ENCODE data around the gene COL21A1. TPM values are rescaled to one million over a fixed set of nuclear protein-coding genes. Genes with fewer than 3 reads are reported as not detected.

COL21A1 gene
- total RNA-seq, 5 donors from 2014 or later (not counting 1 experiment from before 2014, with no cell fraction given) = not detected

DNA sequence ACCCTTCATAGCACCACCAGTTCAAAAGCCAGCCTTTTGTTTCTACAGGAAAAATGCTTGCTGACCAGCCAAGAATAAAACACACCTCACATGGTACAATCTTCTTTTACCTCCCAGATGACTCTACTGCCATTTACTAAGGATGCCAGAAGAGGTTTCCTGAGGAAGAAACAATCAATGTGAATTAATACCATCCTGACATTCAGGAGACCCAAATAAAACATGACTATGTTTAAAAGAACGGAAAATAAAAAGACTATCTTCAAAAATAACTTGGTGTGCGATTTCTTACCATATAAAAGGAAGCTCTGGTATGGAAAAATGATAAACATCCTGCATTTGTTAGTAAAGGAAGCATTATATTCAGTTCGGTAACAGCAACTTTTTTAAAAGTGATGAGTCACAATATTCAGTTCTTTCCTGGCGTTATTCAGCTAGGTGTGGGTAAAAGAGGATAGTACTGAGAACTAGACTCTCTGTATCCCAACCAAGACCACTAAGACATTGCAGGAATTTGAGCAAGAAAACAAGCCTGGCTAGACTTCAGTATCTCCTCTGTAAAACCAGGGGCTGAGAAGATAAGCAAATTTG lies 16.3 kb downstream of the COL21A1 start:
- ATAC-seq (replicated peaks in 1 of 4) (no peak), DNase-seq (no peak)
- peaks cover 0 to 5% (median 0%) of the 10 kb centered on the region in 3 donors for H3K9me3 Mint-ChIP-seq
- no peaks in the 10 kb centered on the region for H3K4me1 ChIP-seq (ENCODE audit: control insufficient read depth in 1 of 2, extremely low read depth in 1 of 2, insufficient read depth in 2 of 2, low read length in 2 of 2)
- H3K36me3 Mint-ChIP-seq = no peaks in the 10 kb centered on the region
- ChIA-PET CTCF (no interaction called here), POLR2A (no interaction called here)
- whole genome bisulfite sequencing (ENCODE audit: insufficient coverage) = 17% methylated on average over 1 of the region's 4 CpGs
- H3K27ac Mint-ChIP-seq = no peak overlapping the region
- no peak overlapping the region for H3K4me3 ChIP-seq (ENCODE audit: control insufficient read depth in 1 of 2, extremely low read depth in 1 of 2, low read length in 1 of 2)
- no peak overlapping the region for H3K4me3 Mint-ChIP-seq
- H3K4me1 Mint-ChIP-seq = no peaks in the 10 kb centered on the region
- no peak overlapping the region for H3K27ac ChIP-seq (ENCODE audit: low read length)
- H3K9me3 ChIP-seq = no peaks in the 10 kb centered on the region
- H3K27me3 ChIP-seq (replicated peaks in 1 of 2; ENCODE audit: control insufficient read depth in 2 of 2, extremely low read depth in 1 of 2, insufficient read depth in 2 of 2, low read length in 1 of 2) = no peaks in the 10 kb centered on the region
- no peaks in the 10 kb centered on the region for H3K27me3 Mint-ChIP-seq
- no peaks in the 10 kb centered on the region for H3K36me3 ChIP-seq (ENCODE audit: control insufficient read depth in 2 of 2, extremely low read depth in 1 of 2, insufficient read depth in 1 of 2, low read length in 1 of 2)

DNA sequence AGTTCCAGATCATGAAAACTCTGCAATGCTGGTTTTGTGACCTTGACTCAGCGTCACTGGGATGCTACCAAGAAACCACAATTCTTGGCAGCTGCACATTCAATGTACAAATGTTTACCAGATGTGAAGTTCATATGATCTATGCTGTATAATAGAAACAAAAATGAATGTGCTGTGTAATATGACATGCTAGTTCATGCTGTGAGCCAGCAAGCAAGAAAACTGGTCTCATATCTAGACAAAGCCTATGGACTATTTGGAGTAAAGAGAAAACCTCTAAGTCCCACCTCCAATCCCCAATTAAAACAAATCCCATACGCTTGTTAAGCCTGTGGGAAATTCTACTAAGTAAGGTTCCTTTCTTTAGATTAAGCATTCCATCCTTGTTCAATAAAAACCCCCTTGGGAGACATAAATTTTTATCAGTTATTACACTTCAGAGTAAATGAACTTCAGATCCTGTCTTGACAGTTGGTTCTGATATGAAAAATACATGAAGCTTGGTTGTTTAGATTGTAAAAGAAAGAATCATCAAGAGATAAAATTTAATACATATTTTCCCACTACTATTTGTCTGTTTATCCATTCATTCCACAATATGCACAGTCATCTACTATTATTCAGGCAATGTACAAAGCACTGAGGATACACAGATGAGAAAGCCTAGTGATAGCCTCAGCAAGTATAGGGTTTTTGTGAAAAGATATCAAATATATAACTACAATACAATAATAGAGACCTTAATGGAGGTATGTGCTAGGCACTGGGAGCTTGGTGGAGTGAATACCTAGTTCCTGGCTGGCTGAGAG lies 20.1 kb downstream of the COL21A1 start:
- Mint-ChIP-seq H3K9me3 (peaks cover 2 to 7% (median 5%) of the 10 kb centered on the region in 3 donors), H3K27ac (no peak overlapping the region), H3K36me3 (no peaks in the 10 kb centered on the region), H3K4me3 (no peak overlapping the region), H3K4me1 (no peaks in the 10 kb centered on the region), H3K27me3 (no peaks in the 10 kb centered on the region)
- ChIA-PET CTCF (no interaction called here), POLR2A (no interaction called here)
- Histone ChIP-seq H3K9me3 (no peaks in the 10 kb centered on the region), H3K36me3 (ENCODE audit: control insufficient read depth in 2 of 2, extremely low read depth in 1 of 2, insufficient read depth in 1 of 2, low read length in 1 of 2) (no peaks in the 10 kb centered on the region), H3K27me3 (replicated peaks in 1 of 2; ENCODE audit: control insufficient read depth in 2 of 2, extremely low read depth in 1 of 2, insufficient read depth in 2 of 2, low read length in 1 of 2) (no peaks in the 10 kb centered on the region), H3K4me3 (ENCODE audit: control insufficient read depth in 1 of 2, extremely low read depth in 1 of 2, low read length in 1 of 2) (no peak overlapping the region), H3K27ac (ENCODE audit: low read length) (no peak overlapping the region), H3K4me1 (ENCODE audit: control insufficient read depth in 1 of 2, extremely low read depth in 1 of 2, insufficient read depth in 2 of 2, low read length in 2 of 2) (no peaks in the 10 kb centered on the region)
- WGBS (ENCODE audit: insufficient coverage) = 60% methylated on average over 1 of the region's 2 CpGs
- no peak for DNase-seq
- no peak for ATAC-seq (replicated peaks in 1 of 4)

DNA sequence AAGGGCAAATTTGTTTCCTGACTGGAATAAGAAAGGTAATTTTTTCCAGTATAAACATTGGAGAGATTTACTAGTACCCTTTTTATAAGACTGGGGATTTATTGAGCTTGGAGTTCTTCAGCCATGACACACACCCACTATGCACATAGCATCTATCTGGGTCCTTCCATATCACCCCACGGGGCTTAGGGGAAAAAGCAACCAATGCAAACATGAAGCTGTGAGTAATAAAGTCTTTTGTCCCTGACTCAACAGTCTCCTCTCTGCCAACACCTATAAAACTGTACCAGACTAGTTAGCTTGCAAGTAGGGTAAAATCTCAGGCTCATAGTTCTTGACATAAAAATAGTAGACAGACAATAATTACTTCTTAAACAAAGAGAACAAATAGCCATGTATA lies 23.4 kb downstream of the COL21A1 start:
- WGBS (ENCODE audit: insufficient coverage) = no CpG with 5 or more reads among the region's 1 CpG

DNA sequence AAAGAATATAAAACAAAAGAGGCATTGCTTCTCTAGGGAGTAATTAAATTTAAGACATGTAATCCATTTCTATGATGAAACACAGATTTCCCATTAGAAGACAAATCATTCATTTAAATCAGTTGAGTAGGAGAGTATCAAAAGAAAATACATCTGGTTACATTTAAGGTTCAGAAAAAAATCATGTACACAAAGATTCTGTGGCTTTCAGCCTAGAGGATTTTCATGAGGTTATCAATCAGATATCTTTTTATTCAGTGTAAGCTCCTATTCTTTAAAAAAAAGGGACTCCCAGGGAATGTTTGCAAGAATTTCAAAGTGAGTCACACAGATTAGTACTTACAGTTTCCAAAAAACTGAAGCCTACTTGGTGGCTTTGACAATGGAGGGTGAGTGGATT lies 24.9 kb downstream of the COL21A1 start:
- Histone ChIP-seq H3K36me3 (ENCODE audit: control insufficient read depth in 2 of 2, extremely low read depth in 1 of 2, insufficient read depth in 1 of 2, low read length in 1 of 2) (no peaks in the 10 kb centered on the region), H3K4me3 (ENCODE audit: control insufficient read depth in 1 of 2, extremely low read depth in 1 of 2, low read length in 1 of 2) (no peak overlapping the region), H3K27me3 (replicated peaks in 1 of 2; ENCODE audit: control insufficient read depth in 2 of 2, extremely low read depth in 1 of 2, insufficient read depth in 2 of 2, low read length in 1 of 2) (no peaks in the 10 kb centered on the region), H3K27ac (ENCODE audit: low read length) (no peak overlapping the region), H3K9me3 (no peaks in the 10 kb centered on the region), H3K4me1 (ENCODE audit: control insufficient read depth in 1 of 2, extremely low read depth in 1 of 2, insufficient read depth in 2 of 2, low read length in 2 of 2) (no peaks in the 10 kb centered on the region)
- CTCF ChIA-PET = no interaction called here
- no peak overlapping the region for H3K4me3 Mint-ChIP-seq
- no peaks in the 10 kb centered on the region for H3K4me1 Mint-ChIP-seq
- H3K27me3 Mint-ChIP-seq = no peaks in the 10 kb centered on the region
- ATAC-seq (replicated peaks in 1 of 4) (no peak), DNase-seq (no peak)
- no peaks in the 10 kb centered on the region for H3K36me3 Mint-ChIP-seq
- POLR2A ChIA-PET = no interaction called here
- peaks cover 0 to 12% (median 2%) of the 10 kb centered on the region in 3 donors for H3K9me3 Mint-ChIP-seq
- no peak overlapping the region for H3K27ac Mint-ChIP-seq

More for the DNA sequence above, 23.4 kb downstream of the COL21A1 start:
- Histone ChIP-seq H3K4me3 (ENCODE audit: control insufficient read depth in 1 of 2, extremely low read depth in 1 of 2, low read length in 1 of 2) (no peak overlapping the region), H3K27me3 (replicated peaks in 1 of 2; ENCODE audit: control insufficient read depth in 2 of 2, extremely low read depth in 1 of 2, insufficient read depth in 2 of 2, low read length in 1 of 2) (no peaks in the 10 kb centered on the region), H3K27ac (ENCODE audit: low read length) (no peak overlapping the region), H3K36me3 (ENCODE audit: control insufficient read depth in 2 of 2, extremely low read depth in 1 of 2, insufficient read depth in 1 of 2, low read length in 1 of 2) (no peaks in the 10 kb centered on the region), H3K9me3 (no peaks in the 10 kb centered on the region), H3K4me1 (ENCODE audit: control insufficient read depth in 1 of 2, extremely low read depth in 1 of 2, insufficient read depth in 2 of 2, low read length in 2 of 2) (no peaks in the 10 kb centered on the region)
- DNase-seq (no peak), ATAC-seq (replicated peaks in 1 of 4) (no peak)
- H3K27me3 Mint-ChIP-seq = no peaks in the 10 kb centered on the region
- H3K27ac Mint-ChIP-seq = no peak overlapping the region
- H3K4me3 Mint-ChIP-seq = no peak overlapping the region
- H3K36me3 Mint-ChIP-seq = no peaks in the 10 kb centered on the region
- CTCF ChIA-PET = no interaction called here
- H3K4me1 Mint-ChIP-seq = no peaks in the 10 kb centered on the region
- POLR2A ChIA-PET = no interaction called here
- H3K9me3 Mint-ChIP-seq = peaks cover 2 to 12% (median 5%) of the 10 kb centered on the region in 3 donors

DNA sequence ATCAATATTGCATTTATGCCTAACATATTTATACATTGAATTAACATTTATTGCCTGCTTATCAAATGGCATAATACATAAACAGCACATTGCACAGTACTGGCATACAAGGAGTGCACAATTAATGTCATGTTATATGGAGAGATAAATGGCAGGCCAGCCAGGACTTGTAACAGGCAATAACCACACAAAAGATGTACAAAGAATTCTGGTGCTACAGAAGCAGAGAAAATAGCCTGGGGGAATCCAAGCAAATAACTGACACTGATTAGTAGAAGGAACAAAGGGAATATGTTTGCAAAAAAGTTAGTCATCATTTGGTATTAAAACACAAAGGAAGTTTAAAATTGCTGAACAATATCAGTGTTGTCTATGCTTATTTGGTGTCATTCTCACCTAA lies 27.3 kb downstream of the COL21A1 start:
- H3K36me3 Mint-ChIP-seq = no peaks in the 10 kb centered on the region
- no peaks in the 10 kb centered on the region for H3K4me1 Mint-ChIP-seq
- no peak overlapping the region for H3K27ac ChIP-seq (ENCODE audit: low read length)
- POLR2A ChIA-PET = no interaction called here
- no peak overlapping the region for H3K4me3 Mint-ChIP-seq
- no peaks in the 10 kb centered on the region for H3K9me3 ChIP-seq
- H3K36me3 ChIP-seq (ENCODE audit: control insufficient read depth in 2 of 2, extremely low read depth in 1 of 2, insufficient read depth in 1 of 2, low read length in 1 of 2) = no peaks in the 10 kb centered on the region
- DNase-seq (no peak), ATAC-seq (replicated peaks in 1 of 4) (no peak)
- H3K9me3 Mint-ChIP-seq = peaks cover 0 to 18% (median 0%) of the 10 kb centered on the region in 3 donors
- H3K27me3 ChIP-seq (replicated peaks in 1 of 2; ENCODE audit: control insufficient read depth in 2 of 2, extremely low read depth in 1 of 2, insufficient read depth in 2 of 2, low read length in 1 of 2) = no peaks in the 10 kb centered on the region
- H3K4me3 ChIP-seq (ENCODE audit: control insufficient read depth in 1 of 2, extremely low read depth in 1 of 2, low read length in 1 of 2) = no peak overlapping the region
- CTCF ChIA-PET = no interaction called here
- H3K4me1 ChIP-seq (ENCODE audit: control insufficient read depth in 1 of 2, extremely low read depth in 1 of 2, insufficient read depth in 2 of 2, low read length in 2 of 2) = no peaks in the 10 kb centered on the region
- H3K27ac Mint-ChIP-seq = no peak overlapping the region
- H3K27me3 Mint-ChIP-seq = no peaks in the 10 kb centered on the region

DNA sequence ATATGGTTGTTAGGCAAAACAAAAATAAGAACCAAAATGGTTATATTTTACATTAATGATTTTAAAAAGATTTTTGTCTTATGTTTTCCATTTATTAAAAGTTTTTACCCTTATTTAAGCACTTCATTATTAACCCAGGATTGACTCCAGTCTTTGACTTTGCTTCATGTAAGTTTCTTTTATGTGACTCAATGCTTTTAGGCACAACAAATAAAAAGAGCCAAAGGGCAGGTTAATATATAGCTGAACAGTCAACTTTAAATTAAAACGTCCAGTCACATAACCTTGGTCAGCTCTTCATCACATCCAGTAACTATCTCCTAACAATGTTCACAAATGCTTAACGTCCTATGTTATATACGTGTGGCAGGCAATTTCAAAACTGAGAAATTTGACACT lies 32.7 kb downstream of the COL21A1 start:
- Histone ChIP-seq H3K9me3 (no peaks in the 10 kb centered on the region), H3K4me3 (ENCODE audit: control insufficient read depth in 1 of 2, extremely low read depth in 1 of 2, low read length in 1 of 2) (no peak overlapping the region), H3K36me3 (ENCODE audit: control insufficient read depth in 2 of 2, extremely low read depth in 1 of 2, insufficient read depth in 1 of 2, low read length in 1 of 2) (no peaks in the 10 kb centered on the region), H3K27ac (ENCODE audit: low read length) (no peak overlapping the region), H3K27me3 (replicated peaks in 1 of 2; ENCODE audit: control insufficient read depth in 2 of 2, extremely low read depth in 1 of 2, insufficient read depth in 2 of 2, low read length in 1 of 2) (no peaks in the 10 kb centered on the region), H3K4me1 (ENCODE audit: control insufficient read depth in 1 of 2, extremely low read depth in 1 of 2, insufficient read depth in 2 of 2, low read length in 2 of 2) (no peaks in the 10 kb centered on the region)
- Mint-ChIP-seq H3K27ac (no peak overlapping the region), H3K27me3 (no peaks in the 10 kb centered on the region), H3K4me1 (no peaks in the 10 kb centered on the region), H3K4me3 (no peak overlapping the region), H3K9me3 (peaks cover 0 to 8% (median 2%) of the 10 kb centered on the region in 3 donors), H3K36me3 (no peaks in the 10 kb centered on the region)
- WGBS (ENCODE audit: insufficient coverage) = 85% methylated on average over 2 of the region's 3 CpGs
- DNase-seq (no peak), ATAC-seq (replicated peaks in 1 of 4) (no peak)
- CTCF ChIA-PET = no interaction called here
- POLR2A ChIA-PET = interaction anchor here in 1 of 2 donors (0.7 kb wide), 1 partner anchor 1221 kb away, joined by 4 read pairs; no protein-coding TSS in a partner anchor

Measured in T-cell (primary cell).